Glomerular visceral epithelial cell (primary cell): ENCODE data around the gene FAM107B.
"Not testable (repeated sequence)": the region's sequence is repeated elsewhere in the genome, so short reads cannot be mapped to it uniquely, and the experiment has no call there.

Experiments
- DNase-seq: peaks from one replicate; pipeline ENCODE4 v3.0.0-alpha.2; 2016; ENCODE audit errors: extremely low spot score

FAM107B gene

DNA sequence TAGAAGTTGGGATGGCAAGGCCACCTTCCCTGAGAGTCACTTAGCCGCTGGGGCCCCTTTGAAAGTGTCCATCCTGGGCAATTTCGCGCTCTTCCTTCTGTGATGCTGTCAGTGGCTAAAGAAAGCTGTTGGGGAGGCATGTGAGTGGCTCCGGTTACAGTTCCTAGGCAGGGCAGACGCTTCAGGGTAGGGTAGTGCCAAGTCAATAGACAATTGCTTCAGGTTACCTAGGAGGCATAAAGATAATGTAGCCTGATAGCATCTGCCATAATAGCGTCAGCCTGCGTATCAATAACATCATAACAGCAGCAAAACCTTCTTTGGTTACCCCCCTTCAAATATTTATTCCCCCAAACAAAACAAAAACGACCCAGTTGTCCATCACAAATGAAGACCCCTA, at the start of gene FAM107B:
Gene FAM107B, minus strand, starts transcription at position 101 of the 400 bp plus-strand sequence. CDS start 234 bp downstream, outside the sequence.
- no peak for DNase-seq

DNA sequence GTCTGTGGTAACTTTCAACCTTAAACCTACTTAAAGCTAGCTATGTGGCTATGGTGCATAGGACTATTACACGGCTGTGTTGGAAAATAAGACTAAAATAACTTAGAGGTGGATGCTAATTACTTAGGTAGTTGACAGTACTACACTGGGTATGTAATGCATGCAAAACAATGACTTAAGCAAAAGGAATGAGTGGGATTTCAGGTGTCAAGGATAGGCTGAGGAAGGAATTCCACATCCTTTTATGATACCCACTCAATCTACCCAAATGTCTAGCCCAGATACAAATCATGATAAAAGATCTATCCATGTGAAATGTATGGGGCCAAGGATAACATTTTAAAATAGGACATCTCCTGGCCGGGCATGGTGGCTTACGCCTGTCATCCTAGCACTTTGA, 49.3 kb upstream of the FAM107B start:
- no peak for DNase-seq

DNA sequence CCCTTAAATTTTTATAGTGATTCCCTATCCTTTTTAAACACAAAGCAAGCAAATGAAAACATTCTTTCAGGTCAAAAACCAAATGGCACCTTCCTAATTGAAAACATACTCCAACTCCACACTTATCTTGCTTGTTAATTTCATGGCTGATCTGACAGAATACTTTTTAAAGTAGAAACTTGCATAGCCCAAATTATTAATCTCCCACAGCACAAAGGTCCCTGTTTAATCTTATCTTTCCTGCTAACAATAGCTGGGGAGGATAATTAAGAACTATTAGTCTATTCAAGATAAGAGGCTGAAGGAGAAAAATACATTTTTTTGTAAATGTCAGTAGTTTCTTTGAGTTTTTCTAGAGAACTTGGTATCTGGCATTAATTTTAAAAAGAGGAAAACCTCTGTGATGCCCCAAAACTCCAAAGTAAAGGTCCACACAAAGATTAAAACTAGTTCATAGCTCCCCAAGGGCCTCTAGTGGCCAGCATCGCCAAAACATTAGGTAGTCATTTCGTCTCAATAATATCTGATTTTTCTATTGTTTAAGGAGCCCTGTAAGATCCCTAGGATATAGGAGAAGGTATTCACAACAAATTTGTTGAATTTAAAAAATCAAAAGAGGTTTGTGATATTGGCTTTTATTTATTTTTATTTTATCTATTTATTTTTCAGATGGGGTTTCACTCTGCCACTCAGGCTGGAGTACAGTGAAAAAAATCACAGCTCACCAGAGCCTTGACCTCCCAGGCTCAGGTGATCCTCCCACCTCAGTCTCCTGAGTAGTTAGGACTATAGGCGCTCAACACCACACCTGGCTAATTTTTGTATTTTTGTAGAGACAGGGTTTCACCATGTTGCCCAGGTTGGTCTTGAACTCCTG, 48.4 kb upstream of the FAM107B start:
- DNase-seq, result peak; percentile 46

GRCh38 chr10:14821635-14822375, 47.1 kb upstream of the FAM107B start:
- DNase-seq, result no peak

GRCh38 chr10:14820775-14821154, 46.1 kb upstream of the FAM107B start:
- DNase-seq, result no peak

DNA sequence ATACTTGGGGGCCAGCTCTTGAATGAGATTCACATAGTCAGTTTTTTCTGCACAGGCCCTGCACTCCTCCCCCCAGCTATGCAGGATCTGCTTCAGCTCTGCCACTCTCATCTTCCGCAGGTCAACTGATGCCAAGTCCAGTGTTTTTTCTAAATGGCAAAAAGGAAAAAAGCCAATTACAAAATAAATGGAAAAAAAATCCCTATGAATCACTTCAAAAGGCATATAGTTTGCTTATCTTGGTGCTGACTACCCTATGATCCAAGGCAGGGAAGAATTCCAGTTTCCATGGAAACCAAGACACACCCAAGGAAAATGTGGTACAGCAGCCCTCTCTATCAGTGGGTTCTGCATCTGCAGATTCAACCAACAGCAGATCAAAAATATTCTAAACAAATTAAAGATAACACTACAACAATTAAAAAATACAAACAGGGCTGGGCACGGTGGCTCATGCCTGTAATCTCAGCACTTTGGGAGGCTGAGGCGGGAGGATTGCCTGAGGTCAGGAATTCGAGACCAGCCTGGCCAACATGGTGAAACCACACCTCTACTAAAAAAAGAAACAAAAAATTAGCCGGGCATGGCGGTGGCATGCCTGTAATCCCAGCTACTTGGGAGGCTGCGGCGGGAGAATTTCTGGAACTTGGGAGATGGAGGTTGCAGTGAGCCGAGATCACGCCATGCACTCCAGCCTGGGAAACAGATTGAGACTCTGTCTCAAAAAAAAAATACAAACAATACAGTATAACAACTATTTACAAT, 45.5 kb upstream of the FAM107B start:
- DNase-seq, result peak; percentile 38

GRCh38 chr10:14816717-14817116, 42.0 kb upstream of the FAM107B start:
- DNase-seq, result not testable (repeated sequence)

- no peak for DNase-seq
Observed at GRCh38 chr10:14815681-14816080, 41.0 kb upstream of the FAM107B start.

DNA sequence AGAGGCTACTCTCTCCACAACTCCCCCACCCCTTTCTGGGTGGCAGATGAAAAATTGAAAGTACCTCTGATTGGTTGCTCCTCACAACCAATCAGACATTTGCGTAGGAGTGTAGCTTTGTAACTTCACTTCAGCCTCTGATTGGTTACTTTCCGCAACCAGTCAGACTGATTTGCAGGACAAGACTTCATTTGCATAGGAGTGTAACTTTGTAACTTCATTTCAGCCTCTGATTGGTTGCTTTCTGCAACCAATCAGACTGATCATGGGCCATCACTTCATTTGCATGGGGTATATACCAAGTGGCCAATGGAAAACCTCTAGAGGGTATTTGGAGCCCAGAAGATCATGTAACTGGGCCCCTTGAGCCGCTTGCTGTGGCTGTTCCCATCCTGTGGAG, 37.6 kb upstream of the FAM107B start:
- DNase-seq, result no peak

GRCh38 chr10:14810969-14811953, 36.6 kb upstream of the FAM107B start:
- DNase-seq, result no peak

DNA sequence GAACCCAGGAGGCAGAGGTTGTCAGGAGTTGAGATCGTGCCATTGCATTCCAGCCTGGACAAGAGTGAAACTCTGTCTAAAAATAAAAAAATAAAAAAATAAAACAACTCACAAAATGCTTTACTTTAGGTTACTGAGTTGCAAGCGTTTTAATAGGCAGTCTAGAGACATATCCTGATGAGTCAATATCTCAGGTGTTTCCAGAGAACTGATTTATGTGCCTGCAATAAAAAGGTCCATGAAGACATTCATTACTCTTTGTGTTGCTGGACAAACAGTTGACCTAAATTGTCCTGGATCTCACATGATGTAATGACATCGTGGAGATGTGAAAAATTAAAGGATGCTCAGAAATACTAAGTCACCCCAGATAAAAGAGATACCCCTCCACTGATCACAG, 31.6 kb upstream of the FAM107B start:
- no peak for DNase-seq

GRCh38 chr10:14803827-14804226, 29.1 kb upstream of the FAM107B start:
- DNase-seq, result no peak

DNA sequence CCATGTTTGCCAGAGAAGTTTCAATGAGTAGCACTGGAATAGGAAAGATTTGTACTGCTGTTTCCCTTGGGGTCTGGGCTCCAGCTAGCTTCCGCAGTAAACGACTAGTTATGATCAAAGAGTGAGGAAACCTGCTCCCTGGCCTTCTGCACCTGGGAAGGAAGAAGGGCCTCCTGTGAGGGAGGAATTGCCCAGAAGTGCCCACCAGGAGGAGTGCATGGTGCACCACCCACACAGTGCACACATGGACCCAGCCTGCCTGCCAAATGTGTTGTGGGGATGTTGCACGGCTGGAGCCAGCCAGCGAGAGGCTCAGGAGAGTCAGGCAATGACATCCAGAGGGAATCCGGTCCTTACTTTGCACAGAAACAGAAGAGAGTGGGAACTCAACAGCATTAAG, 27.0 kb upstream of the FAM107B start:
- no peak for DNase-seq

DNA sequence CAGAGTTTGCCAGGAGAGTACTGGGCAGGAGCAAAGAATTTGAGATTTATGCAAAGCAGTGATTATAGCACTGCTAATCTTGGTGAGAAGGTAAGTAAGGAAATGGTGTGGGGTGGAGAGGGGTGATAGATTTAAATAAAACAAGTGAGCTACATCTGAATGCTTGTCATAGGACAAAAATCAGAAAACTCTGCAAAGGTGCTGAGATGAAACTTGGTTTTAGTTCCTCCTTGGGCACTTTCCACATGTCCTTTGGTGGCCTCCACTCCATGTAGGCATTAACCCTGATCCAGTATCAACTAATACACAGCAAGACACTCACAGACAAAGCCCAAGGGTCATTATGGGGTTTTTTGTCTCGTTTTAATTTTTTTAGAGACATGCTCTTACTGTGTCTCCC, 25.7 kb upstream of the FAM107B start:
- no peak for DNase-seq

- no peak for DNase-seq
Observed at GRCh38 chr10:14798636-14799035, 23.9 kb upstream of the FAM107B start.

GRCh38 chr10:14787938-14788337, 13.2 kb upstream of the FAM107B start:
- DNase-seq, result no peak

DNA sequence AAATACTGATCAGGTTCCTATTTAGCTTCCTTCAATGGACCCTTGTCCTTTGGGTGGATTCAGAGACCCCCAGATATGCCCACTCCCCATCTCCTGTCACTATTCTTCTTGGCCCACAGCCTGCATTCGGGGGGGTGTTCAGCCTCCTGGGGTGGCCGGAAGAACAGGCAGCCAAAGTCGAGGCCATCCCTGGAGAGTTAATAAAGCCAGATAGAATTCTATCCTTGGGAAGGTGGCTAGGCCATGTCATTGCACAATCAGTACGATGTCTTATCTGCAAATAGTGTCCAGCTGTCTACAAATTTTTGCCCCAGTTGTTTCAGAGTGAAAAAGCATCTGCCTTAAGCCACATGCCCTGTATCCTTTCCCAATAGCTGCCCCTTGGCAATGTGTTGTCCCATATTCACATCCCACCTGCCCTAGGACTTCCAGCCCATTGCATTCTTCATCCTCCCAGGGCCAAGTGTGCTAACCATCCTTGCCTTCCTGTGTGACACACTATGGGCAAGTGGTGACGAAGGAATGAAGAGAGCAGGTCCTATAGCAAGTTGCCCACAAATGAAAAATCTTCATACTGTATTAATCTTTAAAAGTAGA, 9.9 kb upstream of the FAM107B start:
- DNase-seq, result no peak

DNA sequence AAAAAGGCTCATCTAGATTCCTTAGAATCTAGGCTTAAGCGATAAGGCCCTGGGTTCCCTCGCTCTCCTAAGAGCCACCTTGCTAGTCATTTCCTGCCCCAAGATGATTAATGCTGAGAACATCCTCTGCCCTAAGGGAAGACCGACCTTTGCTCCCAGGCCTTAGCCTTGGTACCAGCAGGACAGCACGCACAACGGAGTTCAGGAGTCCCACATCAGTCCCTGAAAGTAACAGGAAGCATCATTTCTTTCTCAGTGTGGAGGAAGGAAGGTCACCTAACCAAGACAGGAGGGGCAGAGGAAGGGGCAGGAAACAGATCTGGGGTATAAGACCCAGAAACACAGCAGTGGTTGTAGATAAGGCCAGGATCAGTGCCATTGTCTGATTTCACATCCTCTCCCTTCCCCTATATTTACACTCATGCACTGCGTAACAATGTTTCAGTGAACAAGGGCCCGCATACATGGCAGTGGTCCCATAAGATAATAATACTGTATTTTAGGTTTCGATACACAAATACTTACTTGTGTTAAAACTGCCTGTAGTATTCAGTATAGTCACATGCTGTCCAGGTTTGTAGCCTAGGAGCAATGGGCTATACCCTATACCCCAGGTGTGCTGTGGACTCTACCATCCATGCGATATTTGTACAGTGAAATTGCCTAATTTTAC, 8.1 kb upstream of the FAM107B start:
- DNase-seq, result peak; percentile 71

DNA sequence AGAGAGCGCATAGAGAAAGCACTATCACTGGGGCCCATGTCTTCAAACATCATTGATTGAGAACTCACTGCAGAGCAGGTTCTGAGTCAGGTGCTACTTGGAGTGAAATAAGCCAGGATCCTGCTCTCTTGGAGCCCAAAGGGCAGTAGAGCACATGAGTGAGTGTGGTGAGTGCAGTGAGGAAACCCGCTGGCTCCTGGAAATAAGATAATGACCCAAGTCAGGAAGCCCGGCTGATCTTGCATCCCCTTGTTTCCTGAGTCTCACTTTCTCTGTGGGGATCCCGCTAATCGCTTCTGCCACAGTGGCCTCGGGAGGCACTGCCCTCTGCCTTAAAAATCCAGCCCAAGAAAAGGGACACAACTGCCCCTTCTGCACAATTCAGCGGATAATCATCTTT, 7.1 kb upstream of the FAM107B start:
- no peak for DNase-seq

DNA sequence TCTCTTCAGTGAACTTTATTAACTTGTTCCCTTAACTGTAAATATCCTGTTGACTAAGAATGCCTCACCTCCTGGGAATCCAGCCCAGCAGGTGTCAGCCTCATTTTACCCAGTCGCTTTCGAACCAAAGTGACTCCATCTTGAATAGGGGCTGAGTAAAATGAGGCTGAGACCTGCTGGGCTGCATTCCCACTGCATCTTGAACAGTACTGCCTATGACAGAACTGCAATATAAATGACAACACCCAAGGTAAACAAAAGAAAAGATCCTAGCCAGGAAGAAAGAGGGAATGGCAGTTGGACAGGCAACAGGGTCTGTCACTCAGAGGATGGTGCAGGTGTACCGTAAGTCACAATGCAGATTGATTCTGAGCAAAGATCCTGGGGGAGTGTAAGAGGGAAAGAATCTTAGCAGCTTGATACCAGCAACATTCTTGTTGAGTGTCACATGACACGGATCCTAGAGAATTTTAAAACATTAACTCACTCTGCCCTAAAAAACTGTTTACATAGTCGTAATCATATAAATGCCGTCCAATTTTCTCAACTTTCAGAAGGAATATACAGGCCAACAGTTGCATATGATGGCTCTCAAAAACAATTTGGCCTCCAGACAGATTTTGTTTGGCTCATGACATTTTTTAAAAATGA, 4.4 kb upstream of the FAM107B start:
- DNase-seq, result no peak
